ENCODE results near the gene SPOP.
"Not testable (repeated sequence)": the region's sequence is repeated elsewhere in the genome, so short reads cannot be mapped to it uniquely, and the experiment has no call there.

The SPOP gene

DNA sequence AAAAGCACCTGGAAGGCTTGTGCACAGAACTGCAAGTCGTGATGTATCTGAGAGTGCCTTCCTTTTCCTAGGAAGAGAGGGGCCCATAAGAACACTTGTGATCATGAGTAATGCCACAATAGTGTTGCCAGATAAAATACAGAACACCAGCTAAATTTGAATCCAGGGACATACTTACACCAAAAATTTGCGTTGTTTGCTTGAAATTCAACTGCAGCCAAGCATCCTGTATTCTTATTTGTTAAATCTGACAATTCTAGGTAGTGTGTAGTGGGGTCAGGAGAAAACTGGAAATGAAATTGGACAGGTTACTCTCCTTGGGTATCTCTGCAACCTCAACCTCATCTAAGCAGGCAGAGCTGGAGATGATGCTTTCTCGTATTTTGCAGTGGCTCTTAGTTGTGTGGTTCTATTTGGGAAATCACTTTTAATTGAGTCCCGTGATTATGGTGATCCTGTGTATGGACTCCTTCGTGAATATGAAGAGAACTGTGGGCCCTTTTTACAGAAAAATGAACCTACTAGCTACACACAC is 17.9 kb upstream of the SPOP start:
- DNase-seq = no peak

DNA sequence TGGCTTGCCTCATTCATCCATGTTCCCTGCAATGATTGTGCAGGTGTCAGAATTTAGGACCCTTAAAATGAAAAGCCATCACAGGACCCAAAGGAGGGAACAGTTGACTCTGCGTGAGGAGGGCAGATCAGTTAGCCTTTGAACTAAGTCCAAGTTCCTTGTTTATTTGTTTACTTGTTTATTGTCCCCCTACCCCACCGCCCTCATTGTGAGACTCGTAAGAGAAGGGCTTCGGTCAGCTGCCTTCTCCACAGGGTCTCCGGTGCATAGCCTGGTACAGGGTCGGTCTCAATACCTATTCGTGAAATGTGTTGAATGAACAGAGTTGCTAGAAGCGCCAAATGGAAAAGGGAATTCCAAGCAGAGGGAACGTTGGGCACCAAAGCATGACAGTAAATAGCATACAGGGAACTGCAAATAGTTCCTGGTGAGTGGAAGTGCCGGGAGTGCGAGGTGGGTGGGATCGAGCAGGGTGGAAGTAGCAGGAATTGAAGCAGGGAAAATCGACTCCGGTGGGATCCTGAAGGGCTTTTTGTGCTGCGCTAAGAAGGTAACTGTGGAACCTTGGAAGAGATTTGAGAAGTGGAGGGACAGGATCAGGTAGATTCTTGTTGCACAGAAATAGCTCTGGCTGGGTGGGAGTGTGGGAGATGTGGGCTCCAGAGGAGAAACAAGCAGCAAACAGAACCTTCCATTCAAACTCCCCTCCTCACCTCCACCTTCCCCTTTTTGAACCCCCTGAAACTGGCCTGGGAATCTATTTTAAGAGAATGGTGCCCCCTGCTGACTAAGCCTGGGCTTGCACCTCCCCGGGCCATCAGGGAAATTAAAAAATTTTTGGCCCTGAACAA is 17.2 kb upstream of the SPOP start:
- DNase-seq = no peak

- DNase-seq = no peak
These were observed 14.9 kb upstream of the SPOP start for GRCh38 chr17:49692751-49693150.

DNA sequence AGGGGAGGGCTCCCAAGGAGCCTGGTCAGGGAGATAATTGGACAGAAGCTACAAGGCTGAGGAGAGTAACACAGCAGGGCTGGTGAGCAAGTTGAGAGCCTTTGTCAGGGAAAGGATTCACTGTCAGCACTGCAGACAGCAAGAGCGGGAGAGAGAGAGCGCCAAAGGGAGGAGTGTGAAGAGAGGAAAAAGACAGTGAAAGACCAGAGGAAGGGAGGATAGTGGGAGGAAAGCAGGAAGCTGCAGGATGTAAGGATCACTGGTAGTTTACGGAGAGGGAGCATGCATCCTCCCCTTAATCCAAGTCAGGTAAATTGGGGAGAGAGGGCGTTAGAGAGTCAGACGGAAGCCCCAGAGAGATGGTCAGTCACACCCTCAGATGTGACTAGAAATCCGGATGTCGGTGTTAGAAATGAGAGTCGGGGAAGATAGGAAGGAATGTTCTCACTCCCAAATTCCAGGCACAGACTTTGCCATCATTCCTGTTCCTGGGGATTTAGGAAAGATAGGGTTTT is 13.8 kb upstream of the SPOP start:
- DNase-seq = no peak

DNA sequence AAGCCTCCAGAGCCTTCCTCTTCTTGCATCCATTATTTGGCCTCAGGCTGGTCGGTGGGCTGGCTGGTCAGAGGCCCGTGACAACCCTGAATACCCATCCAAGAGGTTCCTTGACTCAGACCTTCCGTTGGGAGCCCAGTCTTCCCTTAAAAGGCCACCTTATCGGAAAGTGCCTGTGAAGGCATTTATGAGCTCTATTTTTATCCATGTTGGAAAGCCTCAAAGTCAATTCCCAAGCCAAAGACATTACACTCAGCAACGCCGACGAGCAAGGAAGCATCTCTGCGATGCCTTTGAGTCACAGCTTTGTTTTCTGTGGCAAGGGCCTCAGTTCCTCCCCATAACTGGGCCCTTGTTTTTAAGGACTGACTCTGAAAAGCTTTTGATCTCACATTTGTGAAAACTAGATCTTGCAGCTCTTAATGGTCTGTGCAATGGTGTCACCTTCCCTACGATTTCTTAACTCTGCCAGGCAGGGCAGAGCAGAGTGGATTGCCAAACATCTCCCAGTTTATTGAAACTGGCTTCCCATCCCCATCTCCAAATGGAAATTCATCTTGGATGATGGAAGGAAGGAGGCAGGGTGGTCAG is 13.3 kb upstream of the SPOP start:
- no peak for DNase-seq

GRCh38 chr17:49690256-49690655 is 12.4 kb upstream of the SPOP start:
- no peak for DNase-seq

DNA sequence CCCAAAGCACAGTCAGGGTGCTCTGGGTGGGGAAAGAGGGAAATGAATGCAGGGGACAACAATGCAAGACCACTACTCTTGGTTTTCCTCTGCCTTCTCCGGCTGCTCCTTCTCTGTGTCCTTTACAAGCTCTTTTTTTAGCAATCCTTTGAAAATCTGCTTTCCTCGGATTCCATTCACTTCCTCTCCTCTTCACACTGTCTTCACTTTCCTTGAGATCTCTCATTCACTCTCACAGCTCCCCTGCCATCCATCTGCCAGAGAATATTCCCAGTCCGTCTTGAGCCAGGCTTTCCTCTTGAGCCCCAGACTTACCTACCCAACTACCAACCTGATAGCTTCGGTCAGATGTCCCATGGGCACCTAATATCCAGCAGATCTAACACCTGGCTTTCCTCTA is 11.0 kb upstream of the SPOP start:
- no peak for DNase-seq

DNA sequence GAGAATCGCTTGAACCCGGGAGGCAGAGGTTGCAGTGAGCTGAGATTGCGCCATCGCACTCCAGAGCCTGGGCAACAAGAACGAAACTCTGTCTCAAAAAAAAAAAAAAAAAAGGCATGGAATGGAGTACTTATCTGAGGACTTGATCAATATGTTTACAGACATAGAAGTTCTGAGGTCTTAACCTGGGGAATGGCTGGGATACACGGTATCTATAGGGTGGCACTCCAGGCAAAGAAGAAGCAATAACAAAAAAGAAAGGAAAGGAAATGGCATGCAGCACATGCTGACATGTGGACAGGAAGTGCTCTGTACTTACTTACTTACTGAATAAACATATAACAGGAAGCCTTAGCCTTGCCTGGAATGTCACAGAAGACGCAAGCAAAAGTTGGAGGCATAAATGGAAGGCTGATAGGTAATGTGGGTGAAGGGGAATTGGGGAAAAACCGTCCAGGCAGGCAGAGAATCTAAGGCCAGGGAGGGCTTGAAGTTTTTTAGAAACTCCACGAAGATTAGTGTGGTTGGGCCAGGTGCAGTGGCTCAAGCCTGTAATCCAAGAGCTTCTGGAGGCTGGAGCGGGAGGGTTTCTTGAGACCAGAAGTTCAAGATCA is 10.1 kb upstream of the SPOP start:
- DNase-seq = no peak

DNA sequence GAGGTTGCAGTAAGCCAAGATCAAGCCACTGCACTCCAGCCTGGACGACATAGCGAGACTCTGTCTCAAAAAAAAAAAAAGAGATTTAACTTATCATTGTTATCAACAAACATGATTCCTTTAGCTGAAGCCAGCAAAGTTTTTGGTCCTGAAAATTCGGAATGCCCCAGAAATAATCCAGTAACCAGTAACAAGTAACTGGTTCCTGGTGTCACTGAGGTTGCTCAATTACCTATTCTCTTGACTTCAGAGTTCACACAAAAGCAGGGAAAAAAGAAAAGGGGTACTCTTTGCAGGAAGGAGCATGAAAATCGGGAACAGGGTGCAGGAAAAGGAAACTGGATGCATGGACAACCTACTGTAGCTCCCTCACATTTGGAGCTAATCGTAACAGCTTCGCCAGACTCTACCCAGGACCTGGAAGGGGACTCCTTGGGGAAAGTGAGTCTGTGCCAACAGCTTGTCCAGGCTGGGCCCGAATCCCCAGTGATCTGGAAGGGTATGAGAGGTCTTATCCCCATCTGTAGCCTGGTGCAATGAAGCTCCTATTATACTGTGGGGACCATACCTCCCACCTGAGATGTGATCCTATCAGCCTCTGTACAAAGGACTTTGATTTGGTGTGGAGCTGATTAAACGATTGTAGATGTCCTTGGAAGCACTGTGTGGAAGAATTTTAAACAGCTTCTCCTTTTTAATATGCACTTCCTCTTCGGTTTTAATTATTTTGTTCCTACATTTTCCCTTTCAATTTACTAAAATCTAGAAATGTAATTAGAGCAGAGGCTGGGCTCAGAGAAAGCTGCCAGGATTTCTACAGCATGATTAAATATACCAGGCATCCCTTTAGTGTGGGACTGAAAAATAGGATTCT is 3.4 kb upstream of the SPOP start:
- no peak for DNase-seq

DNA sequence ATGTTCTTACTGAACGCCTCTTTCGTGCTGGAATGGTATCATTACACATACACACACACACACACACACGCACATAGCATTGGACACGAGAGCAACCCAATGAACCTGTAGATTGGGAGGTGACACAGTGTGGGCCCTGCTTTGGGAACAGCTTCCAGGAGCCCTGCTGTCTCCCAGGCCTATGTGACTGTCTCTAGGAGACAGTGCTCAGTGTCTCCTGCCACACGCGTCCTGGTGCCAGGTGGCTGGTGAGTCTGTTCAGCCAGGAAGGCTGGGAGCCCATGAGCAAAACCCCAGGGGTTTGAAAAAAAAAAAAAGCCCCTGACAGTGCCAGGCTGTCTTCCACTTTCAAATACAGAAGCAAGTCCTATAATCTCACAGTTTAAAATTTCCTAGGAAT is 2.4 kb upstream of the SPOP start:
- no peak for DNase-seq

- DNase-seq = peak; percentile 80
These were observed 564 bp downstream of the SPOP start for GRCh38 chr17:49677134-49677932.

GRCh38 chr17:49676276-49676868 is 1.5 kb downstream of the SPOP start:
- no peak for DNase-seq

- no peak for DNase-seq
These were observed 3.4 kb downstream of the SPOP start for GRCh38 chr17:49674507-49674906.

DNA sequence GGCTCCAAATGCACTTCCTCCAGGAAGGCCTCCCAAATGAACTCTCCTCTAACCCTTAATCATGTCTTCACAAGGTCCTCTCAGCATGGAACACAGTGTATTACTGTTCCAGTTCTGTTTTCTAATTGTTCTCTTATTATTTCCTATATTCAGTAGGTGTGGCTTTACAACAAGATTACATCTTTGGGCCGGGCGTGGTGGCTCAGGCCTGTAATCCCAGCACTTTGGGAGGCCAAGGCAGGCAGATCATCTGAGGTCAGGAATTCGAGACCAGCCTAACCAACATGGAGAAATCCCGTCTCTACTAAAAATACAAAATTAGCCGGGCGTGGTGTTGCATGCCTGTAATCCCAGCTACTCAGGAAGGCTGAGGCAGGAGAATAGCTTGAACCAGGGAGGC is 4.2 kb downstream of the SPOP start:
- not testable (repeated sequence) for DNase-seq

GRCh38 chr17:49670641-49671040 is 7.3 kb downstream of the SPOP start:
- no peak for DNase-seq

- DNase-seq = no peak
These were observed 7.9 kb downstream of the SPOP start for GRCh38 chr17:49670002-49670401.

- DNase-seq = no peak
These were observed 10.0 kb downstream of the SPOP start for GRCh38 chr17:49667854-49668253.

DNA sequence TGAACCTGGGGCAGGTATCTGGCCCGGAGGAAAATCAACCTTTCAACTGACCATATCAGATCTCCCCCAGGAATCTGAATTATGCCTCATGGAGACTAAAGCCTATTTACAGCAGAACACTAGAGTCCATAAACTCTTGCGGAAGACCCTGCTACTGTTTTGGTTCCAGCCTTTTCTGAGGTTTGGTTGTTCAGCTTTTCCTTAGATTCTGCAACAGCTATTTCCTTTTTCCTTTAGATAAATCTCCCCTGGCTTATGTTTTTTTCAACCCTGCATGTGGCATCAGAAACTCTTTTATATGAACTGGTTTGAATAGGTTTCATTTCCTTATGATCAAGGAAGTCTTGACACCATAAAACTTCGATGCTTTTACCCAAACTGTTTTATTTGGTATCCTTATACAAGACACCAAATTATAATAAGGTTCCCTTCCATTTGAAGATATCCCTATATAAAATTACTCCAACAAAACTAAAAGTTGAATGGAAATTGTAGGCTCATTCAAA is 13.1 kb downstream of the SPOP start:
- no peak for DNase-seq

- no peak for DNase-seq
These were observed 18.1 kb downstream of the SPOP start for GRCh38 chr17:49659661-49660382.

DNA sequence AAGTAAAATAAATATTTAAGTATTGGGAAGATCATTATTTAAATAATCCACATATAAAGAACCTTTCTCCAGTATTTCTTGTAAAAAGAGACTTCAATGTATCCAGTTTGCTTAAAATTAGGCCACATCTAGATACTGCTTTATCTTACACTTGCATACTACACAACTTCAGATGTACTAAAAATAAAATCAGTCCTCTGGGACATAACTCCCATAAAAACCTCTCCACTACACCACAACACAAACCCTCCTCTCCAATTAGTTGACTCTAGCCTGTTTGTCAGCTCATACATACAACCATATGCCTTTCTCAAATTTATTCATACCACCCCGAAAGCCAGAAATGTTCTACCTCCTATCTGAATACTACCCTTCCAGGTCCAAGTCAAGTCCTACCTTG is 21.6 kb downstream of the SPOP start:
- no peak for DNase-seq

DNA sequence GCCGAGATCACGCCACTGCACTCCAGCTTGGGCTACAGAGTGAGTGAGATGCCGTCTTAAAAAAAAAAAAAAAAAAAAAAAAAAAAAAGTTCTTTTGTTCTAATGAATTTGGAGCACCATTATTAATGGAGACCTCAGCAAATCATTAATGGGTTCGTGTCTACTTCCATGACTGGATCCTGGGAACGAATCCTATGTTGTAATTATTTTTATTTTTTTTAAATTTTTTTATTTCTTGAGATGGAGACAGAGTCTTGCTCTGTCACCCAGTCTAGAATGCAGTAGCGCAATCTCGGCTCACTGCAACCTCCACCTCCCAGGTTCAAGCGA is 30.7 kb downstream of the SPOP start:
- DNase-seq = no peak

Measured in GOT3 (cell line).